Effector memory CD4-positive, alpha-beta T cell (primary cell): ENCODE measurements around the gene AGO1.
"Not testable (repeated sequence)": the region's sequence is repeated elsewhere in the genome, so short reads cannot be mapped to it uniquely, and the experiment has no call there.

Experiments
- DNase-seq, 3 donors: peaks; one replicate each; pipeline ENCODE4 v3.0.0-alpha.2; 2020
- H3K27ac ChIP-seq: 2 replicates; pipeline ENCODE4 v1.7.0; 2013; ENCODE audit warnings: mild to moderate bottlenecking, low read length, moderate library complexity; ENCODE audit not compliant: insufficient read depth, poor library complexity, severe bottlenecking
- H3K27me3 ChIP-seq: replicated peaks from 2 replicates; pipeline ENCODE4 v1.7.0; 2013; ENCODE audit warnings: mild to moderate bottlenecking, low read length; ENCODE audit not compliant: insufficient read depth, control insufficient read depth, poor library complexity, severe bottlenecking
- H3K36me3 ChIP-seq: 2 replicates; pipeline ENCODE4 v1.7.0; 2013; ENCODE audit warnings: mild to moderate bottlenecking, low read length, moderate library complexity; ENCODE audit not compliant: control insufficient read depth, insufficient read depth
- H3K4me1 ChIP-seq: 2 replicates; pipeline ENCODE4 v1.7.0; 2013; ENCODE audit warnings: low read length, mild to moderate bottlenecking; ENCODE audit not compliant: control insufficient read depth, insufficient read depth, poor library complexity, severe bottlenecking
- H3K4me3 ChIP-seq: 2 replicates; pipeline ENCODE4 v1.7.0; 2013; ENCODE audit warnings: low read length, low read depth, mild to moderate bottlenecking; ENCODE audit not compliant: insufficient read depth, poor library complexity, severe bottlenecking
- H3K9me3 ChIP-seq: 2 replicates; pipeline ENCODE4 v1.7.0; 2013; ENCODE audit warnings: mild to moderate bottlenecking, low read length, moderate library complexity; ENCODE audit not compliant: control insufficient read depth

AGO1 gene

DNA sequence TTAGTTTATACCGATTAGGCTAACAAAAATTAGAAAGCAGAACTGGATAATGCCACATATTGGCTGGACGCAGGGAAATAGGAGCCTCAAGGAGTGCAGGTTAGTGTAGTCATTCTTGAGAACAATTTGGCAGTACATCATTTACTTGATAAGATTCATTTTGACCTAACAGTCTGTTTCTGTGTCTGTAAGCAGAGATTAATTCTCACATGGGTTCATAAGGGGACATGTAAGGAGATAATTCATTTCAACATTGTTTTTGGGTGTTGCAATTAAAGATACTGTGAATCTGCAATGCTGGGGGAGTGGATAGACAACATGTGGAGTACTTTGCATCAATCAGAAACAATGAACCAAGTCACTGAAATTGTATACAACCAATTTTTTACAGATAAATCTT, 79.9 kb downstream of the AGO1 start:
- Histone ChIP-seq H3K36me3 (peaks cover 5% of the 10 kb centered on the region), H3K4me3 (no peak overlapping the region), H3K27ac (no peak overlapping the region), H3K9me3 (no peaks in the 10 kb centered on the region), H3K4me1 (no peaks in the 10 kb centered on the region), H3K27me3 (no peaks in the 10 kb centered on the region)
- no peak for DNase-seq

DNA sequence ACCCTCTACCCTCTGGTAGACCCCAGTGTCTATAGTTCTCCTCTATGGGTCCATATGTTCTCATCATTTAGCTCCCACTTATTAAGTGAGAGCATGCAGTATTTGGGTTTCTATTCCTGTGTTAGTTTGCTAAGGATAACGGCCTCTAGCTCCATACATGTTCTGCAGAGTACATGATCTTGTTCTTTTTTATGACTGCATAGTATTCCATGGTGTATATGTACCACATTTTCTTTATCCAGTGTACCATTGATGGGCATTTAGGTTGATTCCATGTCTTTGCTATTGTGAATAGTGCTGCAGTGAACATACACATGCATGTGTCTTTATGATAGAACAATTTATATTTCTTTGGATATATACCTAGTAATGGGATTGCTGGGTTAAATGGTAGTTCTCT, 81.3 kb downstream of the AGO1 start:
- not testable (repeated sequence) for H3K4me1 ChIP-seq, H3K27ac ChIP-seq, DNase-seq, H3K9me3 ChIP-seq, H3K27me3 ChIP-seq, H3K4me3 ChIP-seq
- peaks cover 14% of the 10 kb centered on the region for H3K36me3 ChIP-seq

DNA sequence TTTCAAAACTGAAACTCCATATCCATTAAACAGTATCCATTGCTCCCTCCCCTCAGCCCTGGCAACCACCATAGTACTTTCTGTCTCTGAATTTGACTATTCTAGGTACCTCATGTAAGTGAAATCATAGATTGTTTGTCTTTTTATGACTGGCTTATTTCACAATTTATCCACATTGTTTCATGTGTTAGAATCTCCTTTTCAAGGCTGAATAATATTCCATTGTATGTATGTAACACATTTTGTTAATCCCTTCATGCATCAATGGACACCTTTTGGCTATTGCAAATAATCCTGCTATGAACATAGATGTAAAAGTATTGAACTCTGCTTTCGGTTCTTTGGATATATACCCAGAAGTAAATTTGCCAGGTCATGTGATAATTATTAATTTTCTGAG, 85.4 kb downstream of the AGO1 start:
- Histone ChIP-seq H3K4me1 (no peaks in the 10 kb centered on the region), H3K4me3 (no peak overlapping the region), H3K27ac (no peak overlapping the region), H3K36me3 (peaks cover 27% of the 10 kb centered on the region), H3K9me3 (no peaks in the 10 kb centered on the region), H3K27me3 (no peaks in the 10 kb centered on the region)
- DNase-seq, result no peak

DNA sequence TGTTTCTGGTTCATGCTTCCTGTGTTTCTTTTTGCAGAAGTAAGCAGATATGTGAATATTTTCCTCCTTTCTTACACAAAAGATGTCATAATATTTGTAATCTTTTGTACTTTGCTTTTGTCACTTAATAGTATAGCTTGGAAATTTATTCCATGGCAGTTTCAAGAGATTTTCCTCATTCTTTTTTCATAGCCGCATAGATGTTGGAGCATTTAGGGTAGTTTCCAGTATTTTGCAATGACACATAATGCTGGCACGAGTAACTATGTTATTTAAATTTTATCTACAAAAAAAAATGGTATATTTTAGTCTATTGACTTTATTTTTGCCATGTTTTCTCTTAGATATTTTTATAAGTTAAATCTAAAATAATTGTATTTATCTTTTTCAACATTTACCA, 88.6 kb downstream of the AGO1 start:
- Histone ChIP-seq H3K27me3 (no peaks in the 10 kb centered on the region), H3K4me1 (no peaks in the 10 kb centered on the region), H3K4me3 (no peak overlapping the region), H3K9me3 (no peaks in the 10 kb centered on the region), H3K27ac (no peak overlapping the region), H3K36me3 (peaks cover 36% of the 10 kb centered on the region)
- no peak for DNase-seq

DNA sequence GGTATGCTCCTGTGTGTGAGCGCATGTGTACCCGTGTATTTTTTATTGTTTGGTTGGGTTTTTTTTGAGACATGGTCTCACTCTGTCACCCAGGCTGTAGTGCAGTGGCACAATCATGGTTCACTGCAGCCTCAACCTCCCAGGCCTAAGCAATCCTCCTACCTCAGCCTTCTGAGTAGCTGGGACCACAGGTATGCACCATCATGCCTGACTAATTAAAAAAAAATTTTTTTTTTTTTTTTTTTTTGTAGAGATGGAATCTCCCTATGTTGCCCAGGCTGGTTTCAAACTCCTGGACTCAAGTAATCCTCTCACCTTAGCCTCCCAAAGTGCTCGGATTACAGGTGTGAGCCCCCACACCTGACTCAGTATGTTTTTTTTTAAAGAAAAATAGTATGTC, 89.6 kb downstream of the AGO1 start:
- H3K36me3 ChIP-seq, result peaks cover 34% of the 10 kb centered on the region
- not testable (repeated sequence) for H3K4me1 ChIP-seq, H3K9me3 ChIP-seq, DNase-seq, H3K4me3 ChIP-seq, H3K27me3 ChIP-seq, H3K27ac ChIP-seq

DNA sequence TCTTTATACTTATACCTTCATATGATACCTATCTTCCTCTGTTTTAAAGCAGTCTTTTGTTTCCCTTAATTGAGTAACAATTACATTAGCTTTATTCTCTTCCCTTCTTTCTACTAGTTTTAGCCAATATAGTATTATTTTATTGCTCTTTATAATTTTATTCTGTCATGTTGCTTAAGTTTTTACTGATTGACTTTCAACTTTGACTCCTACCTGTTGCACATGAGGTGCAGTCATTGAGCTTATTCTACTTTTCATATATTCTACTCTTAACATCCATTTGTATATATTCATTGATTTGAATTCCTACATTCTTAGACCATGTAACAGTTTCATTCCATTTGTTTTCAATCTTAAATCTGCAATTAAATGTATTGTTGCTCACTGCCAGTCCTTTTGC, 97.1 kb downstream of the AGO1 start:
- Histone ChIP-seq H3K36me3 (peaks cover 15% of the 10 kb centered on the region), H3K4me1 (no peaks in the 10 kb centered on the region), H3K9me3 (no peaks in the 10 kb centered on the region), H3K27ac (no peak overlapping the region), H3K27me3 (no peaks in the 10 kb centered on the region), H3K4me3 (no peak overlapping the region)
- DNase-seq, result no peak
